HL-60 (cell line): ENCODE measurements around the gene NRAP.

Experiments
- CTCF ChIP-seq: IDR thresholded peaks from one replicate; pipeline ENCODE4 v1.5.1; 2011; ENCODE audit warnings: low read length, control low read depth, inconsistent platforms; ENCODE audit not compliant: insufficient read depth
- GABPA ChIP-seq: IDR thresholded peaks from 2 replicates; pipeline ENCODE4 v1.6.1; 2012; ENCODE audit warnings: low read depth
- POLR2AphosphoS5 ChIP-seq: IDR thresholded peaks from 2 replicates; pipeline ENCODE4 v1.6.1; 2012; ENCODE audit warnings: low read depth
- REST ChIP-seq: IDR thresholded peaks from 2 replicates; pipeline ENCODE4 v1.6.1; 2012; ENCODE audit warnings: low read depth; ENCODE audit not compliant: insufficient replicate concordance
- SPI1 ChIP-seq: IDR thresholded peaks from 2 replicates; pipeline ENCODE4 v1.6.1; 2012; ENCODE audit warnings: low read depth, mild to moderate bottlenecking, borderline replicate concordance

GRCh38 chr10:113550365-113550764 lies 113.5 kb downstream of the NRAP start:
- TF ChIP-seq CTCF, result no peak
- no peak for TF ChIP-seq REST
- no peak for TF ChIP-seq GABPA
- TF ChIP-seq POLR2AphosphoS5, result no peak
- no peak for TF ChIP-seq SPI1
